NOMO-1 treated with dmso at 0.1 percent for 144 hours (cell line): Measurements from ENCODE around the gene GNPDA1.
A peak's percentile ranks its signal among the peaks of the same experiment; 100 is the strongest.
"Not testable (repeated sequence)": the region's sequence is repeated elsewhere in the genome, so short reads cannot be mapped to it uniquely, and the experiment has no call there.

ENCODE experiments used
- DNase-seq: peaks from one replicate; lab custom pipeline; 2025; ENCODE audit not compliant: unreplicated experiment; lab: John Stamatoyannopoulos, UW

Gene GNPDA1

GRCh38 chr5:142012792-142013388 lies at the start of gene GNPDA1:
GNPDA1 (minus strand) TSS chr5:142013027; CDS start chr5:142012035, 992 bp downstream.
- peak; percentile 31 for DNase-seq

- DNase-seq, result no peak
These were observed 46.6 kb upstream of the GNPDA1 start for GRCh38 chr5:142059304-142059940.

GRCh38 chr5:142057697-142058056 lies 44.9 kb upstream of the GNPDA1 start:
- no peak for DNase-seq

- DNase-seq, result no peak
These were observed 44.2 kb upstream of the GNPDA1 start for GRCh38 chr5:142056816-142057696.

- DNase-seq, result no peak
These were observed 42.5 kb upstream of the GNPDA1 start for GRCh38 chr5:142055301-142055700.

GRCh38 chr5:142053426-142054151 lies 40.8 kb upstream of the GNPDA1 start:
- peak; percentile 80 for DNase-seq

- DNase-seq, result not testable (repeated sequence)
These were observed 39.2 kb upstream of the GNPDA1 start for GRCh38 chr5:142052026-142052425.

- DNase-seq, result no peak
These were observed 35.4 kb upstream of the GNPDA1 start for GRCh38 chr5:142048272-142048671.

DNA sequence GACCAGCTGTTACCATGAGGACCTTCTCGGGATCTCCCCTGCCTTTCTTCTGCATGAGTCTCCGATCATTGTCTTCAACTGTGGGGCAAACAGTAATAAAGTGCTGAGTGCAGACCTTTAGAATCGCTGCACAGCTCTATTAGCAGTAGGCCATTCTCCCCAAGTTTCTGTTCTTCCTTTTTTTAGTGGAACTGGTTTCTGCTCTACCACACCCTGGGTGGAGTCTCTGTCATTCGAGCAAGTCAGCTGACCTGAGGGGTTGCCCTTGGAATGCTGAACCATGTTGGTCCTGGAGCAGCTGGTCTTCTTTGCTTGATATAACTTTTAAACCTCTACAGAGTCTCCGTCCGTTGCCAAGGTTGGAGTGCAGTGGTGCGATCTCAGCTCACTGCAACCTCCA lies 33.4 kb upstream of the GNPDA1 start:
- DNase-seq, result peak; percentile 54

DNA sequence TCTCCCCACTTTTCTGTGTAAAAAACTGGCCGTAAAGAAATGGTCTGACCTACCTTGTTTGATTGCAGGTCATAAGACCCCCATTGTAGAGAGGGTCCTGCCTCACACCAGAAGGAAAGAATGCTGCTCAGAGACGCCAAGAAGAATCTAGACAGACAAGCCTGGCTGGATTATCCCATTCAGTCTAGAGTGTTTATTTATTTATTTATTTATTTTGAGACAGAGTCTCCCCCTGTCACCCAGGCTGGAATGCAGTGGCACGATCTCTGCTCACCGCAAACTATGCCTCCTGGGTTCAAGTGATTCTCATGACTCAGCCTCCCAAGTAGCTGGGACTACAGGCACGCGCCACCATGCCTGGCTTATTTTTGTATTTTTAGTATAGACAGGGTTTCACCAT lies 28.1 kb upstream of the GNPDA1 start:
- not testable (repeated sequence) for DNase-seq

- DNase-seq, result no peak
These were observed 27.5 kb upstream of the GNPDA1 start for GRCh38 chr5:142040285-142040684.

GRCh38 chr5:142038735-142039134 lies 25.9 kb upstream of the GNPDA1 start:
- DNase-seq, result no peak

DNA sequence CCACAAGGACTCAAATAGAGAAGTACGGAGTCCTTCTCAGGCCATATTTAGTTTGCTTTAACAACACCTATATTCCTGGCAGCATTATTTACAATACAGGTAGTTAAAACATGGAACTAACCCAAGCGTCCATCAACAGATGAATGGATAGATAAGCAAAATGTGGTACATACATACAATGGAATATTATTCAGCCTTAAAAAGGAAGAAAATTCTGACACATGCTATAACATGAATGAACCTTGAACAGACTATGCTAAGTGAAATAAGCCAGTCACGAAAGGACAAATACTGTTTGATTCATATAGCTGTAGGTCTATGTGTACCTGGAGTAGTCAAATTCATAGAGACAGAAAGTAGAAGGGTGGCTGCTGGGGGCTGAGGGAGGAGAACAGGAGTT lies 24.8 kb upstream of the GNPDA1 start:
- not testable (repeated sequence) for DNase-seq

DNA sequence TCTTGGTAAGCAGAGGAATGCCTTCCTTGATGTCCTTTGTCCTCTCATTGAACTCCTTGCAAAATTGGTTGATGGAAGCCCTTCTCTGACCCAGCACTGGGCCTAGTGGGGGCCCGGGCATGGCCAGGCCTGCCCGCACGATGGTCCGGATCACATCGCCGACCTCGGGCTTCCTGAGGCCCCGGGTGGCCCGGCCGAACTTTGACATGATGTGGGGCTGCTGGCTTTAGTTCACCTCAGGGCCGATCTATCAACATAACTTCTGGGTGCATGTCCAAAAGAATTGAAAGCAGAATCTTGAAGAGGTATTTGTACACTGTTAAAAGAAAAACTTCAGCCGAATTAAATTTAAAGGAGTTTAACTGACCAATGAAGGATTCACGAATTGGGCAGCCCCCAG lies 24.1 kb upstream of the GNPDA1 start:
- DNase-seq, result no peak

DNA sequence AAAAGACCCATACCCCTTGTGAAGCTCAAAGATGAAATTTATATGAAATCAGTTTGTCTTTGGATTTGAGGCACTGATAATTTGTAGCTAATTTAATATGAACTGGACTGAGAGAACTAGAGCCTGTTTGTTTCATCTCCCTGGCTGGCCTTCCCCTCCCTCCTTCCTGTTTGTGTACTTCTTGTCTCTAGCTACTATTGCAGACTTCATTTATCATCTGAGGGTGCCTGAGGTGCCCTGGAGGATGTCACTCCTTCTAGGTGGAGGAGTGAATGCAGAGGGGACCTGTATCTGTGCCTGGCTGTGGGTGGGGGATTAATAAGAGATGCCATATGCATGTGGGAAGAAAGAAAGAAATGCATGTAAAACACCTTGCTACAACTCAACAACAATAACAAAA lies 22.2 kb upstream of the GNPDA1 start:
- no peak for DNase-seq

DNA sequence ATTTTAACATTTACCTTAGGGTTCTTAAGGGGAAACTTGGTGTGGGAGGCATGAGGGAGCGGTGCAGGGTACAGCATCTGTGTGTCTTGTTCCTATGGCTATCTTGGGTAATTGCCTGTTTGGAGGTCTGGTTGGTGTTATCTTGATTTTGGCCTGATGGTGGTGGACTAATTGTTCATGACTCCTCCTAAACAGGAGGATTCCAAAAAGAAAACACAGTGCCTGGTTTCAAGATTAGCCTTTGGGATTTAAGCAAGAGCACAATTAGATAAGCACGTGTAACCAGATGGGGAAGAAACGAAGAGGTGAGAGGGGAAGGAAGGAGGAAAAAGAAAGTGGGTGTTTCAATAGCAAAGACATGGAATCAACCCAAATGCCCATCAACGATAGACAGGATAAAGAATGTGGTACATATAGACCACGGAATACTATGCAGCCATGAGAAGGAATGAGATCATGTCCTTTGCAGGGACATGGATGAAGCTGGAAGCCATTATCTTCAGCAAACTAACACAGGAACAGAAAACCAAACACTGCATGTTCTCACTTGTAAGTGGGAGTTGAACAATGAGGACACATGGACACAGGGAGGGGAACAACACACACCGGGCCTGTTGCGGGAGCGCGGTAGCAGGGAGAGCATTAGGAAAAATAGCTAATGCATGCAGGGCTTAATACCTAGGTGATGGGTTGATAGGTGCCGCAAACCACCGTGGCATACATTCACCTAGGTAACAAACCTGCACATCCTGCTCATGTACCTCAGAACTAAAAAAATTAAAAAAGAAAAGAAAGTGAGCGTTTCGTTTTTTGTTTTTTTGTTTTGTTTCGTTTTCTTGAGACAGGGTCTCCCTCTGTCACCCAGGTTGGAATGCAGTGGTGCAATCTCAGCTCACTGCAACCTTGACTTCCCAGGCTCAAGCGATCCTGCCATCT lies 21.1 kb upstream of the GNPDA1 start:
- DNase-seq, result not testable (repeated sequence)

DNA sequence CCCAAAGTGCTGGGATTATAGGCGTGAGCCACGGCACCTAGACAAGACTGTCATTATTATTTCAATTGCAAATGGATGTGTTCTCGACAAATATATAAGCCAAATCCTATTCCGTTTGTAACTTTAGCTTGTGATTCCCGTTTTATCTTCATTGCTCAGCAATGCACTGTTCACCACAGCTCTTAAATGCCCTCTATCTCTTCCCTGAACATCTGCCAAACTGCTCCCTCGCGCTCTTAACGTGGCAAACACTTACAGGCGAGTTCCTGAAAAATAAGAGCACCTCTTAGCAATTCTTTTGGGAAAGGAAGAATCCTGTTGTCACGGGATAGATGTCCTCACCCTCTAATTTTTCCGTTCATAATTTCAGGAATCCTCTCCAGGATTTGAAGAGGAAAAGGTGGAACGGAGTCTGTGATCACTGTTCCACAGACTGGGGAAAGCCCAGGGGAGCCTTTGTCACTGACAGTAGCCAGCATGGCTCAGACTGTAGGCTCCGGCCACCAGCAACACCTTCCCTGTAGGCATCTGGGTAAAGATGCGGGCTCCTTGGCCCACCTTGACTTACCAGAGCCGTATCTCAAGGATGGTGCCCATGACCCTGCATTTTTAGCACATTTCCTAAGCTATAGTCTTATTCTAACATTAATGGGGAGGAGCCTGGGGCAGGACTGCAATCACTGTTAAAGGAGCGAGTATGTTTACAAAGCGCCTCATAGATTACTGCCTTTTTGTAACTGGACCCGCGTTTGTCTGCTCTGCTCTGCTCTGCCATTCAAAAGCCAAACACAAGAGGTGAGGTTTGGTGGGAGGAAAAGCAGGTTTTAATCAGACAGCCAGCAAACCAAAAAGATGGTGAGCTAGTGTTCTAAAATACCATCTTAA lies 20.2 kb upstream of the GNPDA1 start:
- no peak for DNase-seq

- DNase-seq, result no peak
These were observed 19.3 kb upstream of the GNPDA1 start for GRCh38 chr5:142032150-142032549.

DNA sequence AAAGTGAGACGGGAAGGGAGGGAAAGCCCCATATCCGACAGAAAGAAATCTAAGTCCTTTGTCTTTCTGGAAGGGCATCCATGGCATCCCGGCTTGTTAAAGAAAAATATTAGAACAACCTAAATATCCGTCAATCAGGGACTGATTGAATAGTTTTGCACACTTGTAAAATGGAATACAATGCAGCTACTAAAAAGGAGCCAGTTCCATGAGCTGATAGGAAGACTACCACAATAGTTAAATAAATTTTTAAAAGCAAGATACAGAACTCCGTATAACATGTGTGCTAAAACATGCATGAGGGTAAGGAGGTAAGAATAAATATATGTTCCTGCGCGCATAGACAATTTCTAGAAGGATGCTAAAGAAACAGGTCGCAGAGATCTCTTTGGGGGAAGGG lies 12.8 kb upstream of the GNPDA1 start:
- DNase-seq, result no peak
